Measurements from ENCODE around the gene NMS. TPM values are rescaled to one million over a fixed set of nuclear protein-coding genes. Genes with fewer than 3 reads are reported as not detected.

Gene NMS
- total RNA-seq, 1 donor from 2014 or later, result not detected

GRCh38 chr2:100509066-100509465, 38.8 kb downstream of the NMS start:
- Histone ChIP-seq H3K4me3 (no peak overlapping the region), H3K36me3 (no peaks in the 10 kb centered on the region), H3K27me3 (no peaks in the 10 kb centered on the region), H3K9me3 (no peaks in the 10 kb centered on the region), H3K4me1 (no peaks in the 10 kb centered on the region), H3K27ac (no peak overlapping the region)
- no peak for DNase-seq (ENCODE audit: extremely low spot score in 2 of 2)
- intact Hi-C loops (cut with DNase I), result no loop called here
- no peak for TF ChIP-seq CTCF (IDR thresholded peaks at IDR 0.05)
- TF ChIP-seq POLR2AphosphoS5 (IDR thresholded peaks at IDR 0.05; ENCODE audit: insufficient read depth in 1 of 2, low read depth in 1 of 2), result no peak
- no peak for TF ChIP-seq POLR2A (IDR thresholded peaks at IDR 0.05)

GRCh38 chr2:100513650-100514049, 43.4 kb downstream of the NMS start:
- intact Hi-C loops (cut with DNase I), result no loop called here
- Histone ChIP-seq H3K36me3 (no peaks in the 10 kb centered on the region), H3K9me3 (no peaks in the 10 kb centered on the region), H3K27ac (no peak overlapping the region), H3K4me3 (no peak overlapping the region), H3K4me1 (no peaks in the 10 kb centered on the region), H3K27me3 (no peaks in the 10 kb centered on the region)
- TF ChIP-seq POLR2AphosphoS5 (IDR thresholded peaks at IDR 0.05; ENCODE audit: insufficient read depth in 1 of 2, low read depth in 1 of 2) (no peak), CTCF (IDR thresholded peaks at IDR 0.05) (no peak), POLR2A (IDR thresholded peaks at IDR 0.05) (no peak)
- DNase-seq (ENCODE audit: extremely low spot score in 2 of 2), result no peak

GRCh38 chr2:100517556-100517955, 47.3 kb downstream of the NMS start:
- intact Hi-C loops (cut with DNase I), result no loop called here
- H3K27ac ChIP-seq, result no peak overlapping the region
- H3K27me3 ChIP-seq, result no peaks in the 10 kb centered on the region
- no peak overlapping the region for H3K4me3 ChIP-seq
- no peaks in the 10 kb centered on the region for H3K4me1 ChIP-seq
- no peak for DNase-seq (ENCODE audit: extremely low spot score in 2 of 2)
- TF ChIP-seq POLR2AphosphoS5 (IDR thresholded peaks at IDR 0.05; ENCODE audit: insufficient read depth in 1 of 2, low read depth in 1 of 2) (no peak), POLR2A (IDR thresholded peaks at IDR 0.05) (no peak), CTCF (IDR thresholded peaks at IDR 0.05) (no peak)
- no peaks in the 10 kb centered on the region for H3K36me3 ChIP-seq
- no peaks in the 10 kb centered on the region for H3K9me3 ChIP-seq

GRCh38 chr2:100518801-100519200, 48.5 kb downstream of the NMS start:
- DNase-seq (ENCODE audit: extremely low spot score in 2 of 2), result no peak
- intact Hi-C loops (cut with DNase I), result no loop called here
- H3K9me3 ChIP-seq, result no peaks in the 10 kb centered on the region
- H3K27me3 ChIP-seq, result no peaks in the 10 kb centered on the region
- no peaks in the 10 kb centered on the region for H3K36me3 ChIP-seq
- no peak overlapping the region for H3K4me3 ChIP-seq
- TF ChIP-seq POLR2A (IDR thresholded peaks at IDR 0.05), result no peak
- TF ChIP-seq CTCF (IDR thresholded peaks at IDR 0.05), result no peak
- TF ChIP-seq POLR2AphosphoS5 (IDR thresholded peaks at IDR 0.05; ENCODE audit: insufficient read depth in 1 of 2, low read depth in 1 of 2), result no peak
- no peak overlapping the region for H3K27ac ChIP-seq
- no peaks in the 10 kb centered on the region for H3K4me1 ChIP-seq

- Histone ChIP-seq H3K27me3 (no peaks in the 10 kb centered on the region), H3K36me3 (no peaks in the 10 kb centered on the region), H3K4me3 (no peak overlapping the region), H3K9me3 (no peaks in the 10 kb centered on the region), H3K4me1 (no peaks in the 10 kb centered on the region), H3K27ac (no peak overlapping the region)
- DNase-seq (ENCODE audit: extremely low spot score in 2 of 2), result no peak
- TF ChIP-seq POLR2AphosphoS5 (IDR thresholded peaks at IDR 0.05; ENCODE audit: insufficient read depth in 1 of 2, low read depth in 1 of 2) (no peak), POLR2A (IDR thresholded peaks at IDR 0.05) (no peak)
- intact Hi-C loops (cut with DNase I), result no loop called here
Measured at GRCh38 chr2:100520224-100520623, 49.9 kb downstream of the NMS start.

Measured in vagina (tissue), 2 donors.